ENCODE results near the gene TOR1AIP2. TPM values are rescaled to one million over a fixed set of nuclear protein-coding genes. Genes with fewer than 3 reads are reported as not detected.

Gene TOR1AIP2
- total RNA-seq, 1 donor from 2014 or later, result 92.0 TPM

DNA sequence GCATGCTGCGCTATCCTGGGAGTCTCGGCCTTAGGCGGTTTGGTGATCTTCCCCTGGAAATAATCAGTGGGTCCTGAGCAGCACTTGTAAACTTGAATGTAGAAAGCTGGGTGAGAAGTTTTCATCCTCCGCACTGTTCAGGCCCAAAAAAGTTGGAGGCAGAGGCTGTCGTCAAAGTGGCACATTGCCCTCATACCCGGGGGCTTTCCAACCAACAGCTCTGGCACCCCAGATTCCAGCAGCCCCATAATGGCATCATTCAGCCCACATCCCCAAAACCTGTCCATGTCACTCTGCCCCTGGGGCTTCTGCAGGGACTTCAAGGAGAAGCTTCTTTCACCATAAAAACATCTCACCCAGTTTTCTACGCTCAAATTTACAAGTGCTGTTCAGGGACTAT is 59.3 kb downstream of the TOR1AIP2 start:
- DNase-seq, result no peak
- Histone ChIP-seq H3K27ac (no peak overlapping the region), H3K4me1 (peaks cover 22% of the 10 kb centered on the region), H3K36me3 (no peaks in the 10 kb centered on the region), H3K27me3 (ENCODE audit: low read depth) (no peaks in the 10 kb centered on the region), H3K4me3 (no peak overlapping the region), H3K9me3 (no peaks in the 10 kb centered on the region)
- TF ChIP-seq, protein P1, sequence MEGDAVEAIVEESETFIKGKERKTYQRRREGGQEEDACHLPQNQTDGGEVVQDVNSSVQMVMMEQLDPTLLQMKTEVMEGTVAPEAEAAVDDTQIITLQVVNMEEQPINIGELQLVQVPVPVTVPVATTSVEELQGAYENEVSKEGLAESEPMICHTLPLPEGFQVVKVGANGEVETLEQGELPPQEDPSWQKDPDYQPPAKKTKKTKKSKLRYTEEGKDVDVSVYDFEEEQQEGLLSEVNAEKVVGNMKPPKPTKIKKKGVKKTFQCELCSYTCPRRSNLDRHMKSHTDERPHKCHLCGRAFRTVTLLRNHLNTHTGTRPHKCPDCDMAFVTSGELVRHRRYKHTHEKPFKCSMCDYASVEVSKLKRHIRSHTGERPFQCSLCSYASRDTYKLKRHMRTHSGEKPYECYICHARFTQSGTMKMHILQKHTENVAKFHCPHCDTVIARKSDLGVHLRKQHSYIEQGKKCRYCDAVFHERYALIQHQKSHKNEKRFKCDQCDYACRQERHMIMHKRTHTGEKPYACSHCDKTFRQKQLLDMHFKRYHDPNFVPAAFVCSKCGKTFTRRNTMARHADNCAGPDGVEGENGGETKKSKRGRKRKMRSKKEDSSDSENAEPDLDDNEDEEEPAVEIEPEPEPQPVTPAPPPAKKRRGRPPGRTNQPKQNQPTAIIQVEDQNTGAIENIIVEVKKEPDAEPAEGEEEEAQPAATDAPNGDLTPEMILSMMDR (IDR thresholded peaks at IDR 0.05), result no peak
- intact Hi-C loops (cut with DNase I), result no loop called here
- no peak for ATAC-seq

GRCh38 chr1:179817789-179818188 is 59.8 kb downstream of the TOR1AIP2 start:
- H3K4me3 ChIP-seq, result no peak overlapping the region
- no peak overlapping the region for H3K27ac ChIP-seq
- no peak for DNase-seq
- TF ChIP-seq, protein P1 (IDR thresholded peaks at IDR 0.05), result no peak
- H3K27me3 ChIP-seq (ENCODE audit: low read depth), result no peaks in the 10 kb centered on the region
- intact Hi-C loops (cut with DNase I), result no loop called here
- H3K4me1 ChIP-seq, result peaks cover 22% of the 10 kb centered on the region
- no peaks in the 10 kb centered on the region for H3K36me3 ChIP-seq
- no peaks in the 10 kb centered on the region for H3K9me3 ChIP-seq
- no peak for ATAC-seq

DNA sequence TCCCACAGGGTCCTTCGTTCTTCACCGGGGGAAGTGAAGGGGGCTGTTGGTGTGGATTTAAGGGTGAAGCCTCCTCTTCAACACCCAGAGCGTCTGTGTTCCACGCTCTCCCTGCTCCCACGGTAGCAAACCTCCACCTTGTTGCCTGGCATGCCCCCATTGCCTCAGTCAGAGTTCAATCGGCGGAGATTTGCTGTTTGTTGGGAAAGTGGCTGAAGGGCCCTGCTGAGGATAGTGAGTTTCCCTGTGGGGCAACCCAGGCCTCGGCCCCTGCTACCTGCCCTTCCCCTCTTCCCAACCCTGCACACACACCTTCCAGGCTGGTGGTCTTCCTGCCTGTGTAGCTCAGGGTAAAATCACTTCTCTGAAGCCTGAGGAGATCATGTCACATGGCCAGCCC is 60.5 kb downstream of the TOR1AIP2 start:
- H3K27me3 ChIP-seq (ENCODE audit: low read depth), result no peaks in the 10 kb centered on the region
- intact Hi-C loops (cut with DNase I), result no loop called here
- no peaks in the 10 kb centered on the region for H3K9me3 ChIP-seq
- no peaks in the 10 kb centered on the region for H3K36me3 ChIP-seq
- ATAC-seq, result no peak
- H3K27ac ChIP-seq, result no peak overlapping the region
- no peak overlapping the region for H3K4me3 ChIP-seq
- TF ChIP-seq, protein P1 (IDR thresholded peaks at IDR 0.05), result no peak
- no peak for DNase-seq
- peaks cover 22% of the 10 kb centered on the region for H3K4me1 ChIP-seq

GRCh38 chr1:179816196-179816960 is 61.2 kb downstream of the TOR1AIP2 start:
- Histone ChIP-seq H3K4me3 (no peak overlapping the region), H3K4me1 (peaks cover 22% of the 10 kb centered on the region), H3K36me3 (no peaks in the 10 kb centered on the region), H3K27ac (no peak overlapping the region), H3K27me3 (ENCODE audit: low read depth) (no peaks in the 10 kb centered on the region), H3K9me3 (no peaks in the 10 kb centered on the region)
- intact Hi-C loops (cut with DNase I), result no loop called here
- DNase-seq (no peak), ATAC-seq (no peak)
- TF ChIP-seq, protein P1 (IDR thresholded peaks at IDR 0.05), result no peak

DNA sequence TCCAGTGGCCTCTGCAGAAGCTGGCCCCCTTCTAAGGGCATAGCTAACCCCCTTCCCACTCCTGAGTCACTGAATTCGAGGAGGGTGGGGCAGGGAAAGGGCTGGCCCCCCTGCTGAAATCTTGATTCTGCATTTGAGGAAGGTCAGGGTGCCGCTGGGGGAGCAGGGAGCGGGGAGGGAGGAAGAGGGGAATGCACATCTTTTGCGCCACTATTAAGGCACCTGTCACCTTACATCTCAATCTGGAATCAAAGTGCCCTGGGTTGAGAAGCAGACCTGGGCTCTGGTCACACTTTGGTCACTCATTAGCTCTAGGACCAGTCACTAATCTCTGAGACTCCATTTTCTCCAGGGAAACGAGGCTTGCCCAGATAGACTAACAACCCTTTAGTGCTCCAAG is 62.0 kb downstream of the TOR1AIP2 start:
- Histone ChIP-seq H3K9me3 (no peaks in the 10 kb centered on the region), H3K36me3 (no peaks in the 10 kb centered on the region), H3K27me3 (ENCODE audit: low read depth) (peaks cover 4% of the 10 kb centered on the region), H3K27ac (no peak overlapping the region), H3K4me1 (peaks cover 22% of the 10 kb centered on the region), H3K4me3 (peak overlapping the region; percentile 51)
- TF ChIP-seq, protein P1 (IDR thresholded peaks at IDR 0.05), result no peak
- intact Hi-C loops (cut with DNase I), result no loop called here
- DNase-seq (no peak), ATAC-seq (no peak)

Data from lower lobe of right lung (tissue), 2 donors.